HUES64 (cell line): ENCODE data around the gene UEVLD.

Experiments used
- H3K27ac ChIP-seq: 2 replicates; pipeline ENCODE4 v1.7.0; 2013; ENCODE audit warnings: low read depth, low read length, inconsistent platforms
- H3K27me3 ChIP-seq: 2 replicates; pipeline ENCODE4 v1.6.1; 2013; ENCODE audit warnings: mild to moderate bottlenecking, low read length; ENCODE audit not compliant: insufficient read depth
- H3K36me3 ChIP-seq: 2 replicates; pipeline ENCODE4 v1.6.1; 2013; ENCODE audit warnings: mild to moderate bottlenecking, low read length; ENCODE audit not compliant: insufficient read depth
- H3K4me1 ChIP-seq: 2 replicates; pipeline ENCODE4 v1.6.1; 2013; ENCODE audit warnings: mild to moderate bottlenecking, low read length, moderate library complexity; ENCODE audit not compliant: insufficient read depth
- H3K4me3 ChIP-seq: 2 replicates; pipeline ENCODE4 v1.5.1; 2013; ENCODE audit warnings: mild to moderate bottlenecking, low read length, moderate library complexity
- H3K9ac ChIP-seq: 2 replicates; pipeline ENCODE4 v1.6.1; 2013; ENCODE audit warnings: mild to moderate bottlenecking, low read depth, low read length
- H3K9me3 ChIP-seq: 2 replicates; pipeline ENCODE4 v1.6.1; 2013; ENCODE audit warnings: low read depth, low read length; ENCODE audit not compliant: insufficient read depth
- WGBS: fragments of 150-250, 120-280 bp; methylation state at CpG from one replicate; pipeline ENCODE4 v1.1.7; 2013; ENCODE audit warnings: missing lambda C conversion rate; 5-methylcytosine and 5-hydroxymethylcytosine counted together

The UEVLD gene

DNA sequence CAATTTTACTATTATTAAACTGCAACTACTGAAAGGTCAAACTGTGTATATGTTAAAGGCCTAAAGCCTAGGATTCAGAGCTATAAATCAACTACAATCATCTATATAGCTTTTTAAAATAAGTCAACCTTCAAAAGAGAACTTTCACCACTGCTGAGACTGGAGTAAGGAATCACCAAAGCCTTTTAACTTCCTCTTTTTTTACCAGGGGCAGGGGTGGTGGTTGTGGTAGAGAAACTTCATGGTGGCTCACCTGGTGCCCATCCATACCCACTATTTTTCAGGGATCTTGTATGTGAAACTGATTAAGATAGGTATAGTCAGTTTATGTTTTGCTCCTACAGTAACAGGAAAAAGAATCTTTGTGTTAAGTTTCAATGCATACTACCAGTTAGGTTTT, 93.3 kb downstream of the UEVLD start:
- no peaks in the 10 kb centered on the region for H3K27me3 ChIP-seq
- no peak overlapping the region for H3K4me3 ChIP-seq
- H3K36me3 ChIP-seq: peaks cover 78% of the 10 kb centered on the region
- H3K9ac ChIP-seq: no peak overlapping the region
- no peak overlapping the region for H3K27ac ChIP-seq
- no peaks in the 10 kb centered on the region for H3K9me3 ChIP-seq
- no peaks in the 10 kb centered on the region for H3K4me1 ChIP-seq

DNA sequence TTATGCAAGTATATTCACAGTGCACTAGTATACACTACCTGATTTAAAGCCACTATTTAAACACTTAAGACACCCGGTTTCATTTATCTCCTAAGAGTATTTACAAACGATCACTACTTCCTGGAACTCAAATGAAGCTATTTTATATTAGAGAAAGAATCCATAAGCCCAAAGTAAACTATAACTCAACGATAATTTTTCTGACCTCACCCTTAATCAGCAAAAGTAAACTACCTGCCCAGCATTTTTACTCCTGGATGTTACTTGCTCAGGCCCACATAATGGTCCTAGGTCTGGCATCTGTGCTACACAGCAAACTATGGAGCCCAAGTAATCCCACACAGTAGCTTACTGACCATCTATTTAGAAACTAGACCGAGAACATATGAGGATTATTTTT, 95.2 kb downstream of the UEVLD start:
- peaks cover 75% of the 10 kb centered on the region for H3K36me3 ChIP-seq
- H3K27ac ChIP-seq: no peak overlapping the region
- no peaks in the 10 kb centered on the region for H3K9me3 ChIP-seq
- 95% methylated on average over 4 of the region's 4 CpGs for WGBS
- H3K9ac ChIP-seq: no peak overlapping the region
- H3K4me3 ChIP-seq: no peak overlapping the region
- no peaks in the 10 kb centered on the region for H3K4me1 ChIP-seq
- no peaks in the 10 kb centered on the region for H3K27me3 ChIP-seq

DNA sequence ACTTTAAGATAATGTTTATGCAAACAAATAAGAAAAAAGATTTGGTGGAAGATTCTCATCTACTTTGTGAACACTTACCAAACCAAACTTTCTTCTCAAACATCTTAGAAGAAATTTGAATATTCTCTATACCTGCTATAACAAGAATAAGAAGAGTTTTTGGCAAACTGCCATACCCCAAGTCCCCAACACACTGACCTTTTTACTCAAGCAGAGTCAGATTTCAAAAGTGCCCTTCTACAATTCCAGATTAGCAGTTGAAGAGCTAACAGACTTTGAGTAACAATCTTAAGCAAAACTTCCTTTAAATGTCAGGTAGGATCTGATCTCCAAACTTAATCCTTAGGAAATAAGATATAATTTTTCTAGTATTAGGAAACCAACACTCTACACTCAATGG, 95.6 kb downstream of the UEVLD start:
- no peak overlapping the region for H3K4me3 ChIP-seq
- no peak overlapping the region for H3K9ac ChIP-seq
- H3K36me3 ChIP-seq: peaks cover 70% of the 10 kb centered on the region
- no peak overlapping the region for H3K27ac ChIP-seq
- no peaks in the 10 kb centered on the region for H3K9me3 ChIP-seq
- no peaks in the 10 kb centered on the region for H3K27me3 ChIP-seq
- no peaks in the 10 kb centered on the region for H3K4me1 ChIP-seq

DNA sequence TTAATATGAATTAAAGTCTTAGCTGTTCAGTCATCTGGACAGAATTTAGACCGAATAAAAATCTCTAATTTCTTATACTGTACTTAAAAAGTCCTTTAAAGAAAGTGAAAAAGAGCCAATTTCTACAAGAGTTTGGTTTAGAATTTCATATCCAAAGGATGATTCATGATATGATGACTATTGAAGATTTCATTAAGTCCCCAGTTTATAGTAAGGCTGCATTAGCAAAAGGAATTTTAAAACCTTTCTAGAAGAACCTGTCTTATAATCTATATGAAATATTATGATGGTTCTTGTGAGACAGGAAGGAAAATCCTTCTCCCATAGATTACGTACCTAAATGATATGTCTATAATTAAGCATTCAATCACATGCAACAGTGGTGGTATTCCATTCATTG, 96.6 kb downstream of the UEVLD start:
- WGBS: 100% methylated on average over 1 of the region's 2 CpGs
- Histone ChIP-seq H3K4me1 (no peaks in the 10 kb centered on the region), H3K36me3 (peaks cover 61% of the 10 kb centered on the region), H3K4me3 (no peak overlapping the region), H3K9me3 (no peaks in the 10 kb centered on the region), H3K27ac (no peak overlapping the region), H3K9ac (no peak overlapping the region), H3K27me3 (no peaks in the 10 kb centered on the region)

DNA sequence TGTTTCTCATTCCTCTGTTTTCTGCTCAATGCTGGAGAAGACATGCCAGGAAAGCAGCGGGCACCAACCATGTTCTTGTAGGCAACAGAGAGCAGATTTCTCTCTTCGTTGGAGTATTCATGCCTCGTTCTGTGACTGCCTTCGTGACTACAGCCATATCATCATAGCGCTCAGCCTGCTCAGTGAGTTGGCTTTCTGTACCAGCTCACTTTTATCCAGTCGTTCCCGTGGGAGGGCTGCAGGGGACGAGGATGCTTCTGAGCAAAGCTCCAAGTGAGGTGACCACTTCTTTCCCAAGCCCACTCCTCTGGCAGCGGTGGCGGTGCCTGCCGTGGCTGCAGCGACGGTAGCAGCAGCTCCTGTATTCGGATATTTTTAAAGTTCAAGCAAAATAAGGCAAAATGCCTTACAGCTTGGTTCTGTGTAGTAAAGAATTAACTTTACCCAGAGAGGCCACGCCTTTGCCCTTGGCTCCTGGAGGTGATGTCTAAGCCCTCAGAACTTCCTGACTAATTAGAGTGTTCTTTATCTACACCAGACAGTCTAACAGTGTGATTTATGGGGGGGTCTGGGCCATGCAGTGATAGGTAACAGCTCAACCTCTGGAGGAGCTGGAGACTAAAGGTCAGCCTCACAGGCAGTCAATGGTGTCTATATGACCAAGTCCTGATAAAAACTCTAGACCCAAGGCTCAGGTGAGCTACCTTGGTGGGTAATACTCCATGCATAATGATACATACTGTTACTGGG, 97.6 kb downstream of the UEVLD start:
- Histone ChIP-seq H3K9me3 (no peaks in the 10 kb centered on the region), H3K27me3 (no peaks in the 10 kb centered on the region), H3K4me1 (no peaks in the 10 kb centered on the region), H3K36me3 (peaks cover 59% of the 10 kb centered on the region), H3K4me3 (no peak overlapping the region), H3K9ac (no peak overlapping the region), H3K27ac (no peak overlapping the region)
- 97% methylated on average over 15 of the region's 15 CpGs for WGBS

DNA sequence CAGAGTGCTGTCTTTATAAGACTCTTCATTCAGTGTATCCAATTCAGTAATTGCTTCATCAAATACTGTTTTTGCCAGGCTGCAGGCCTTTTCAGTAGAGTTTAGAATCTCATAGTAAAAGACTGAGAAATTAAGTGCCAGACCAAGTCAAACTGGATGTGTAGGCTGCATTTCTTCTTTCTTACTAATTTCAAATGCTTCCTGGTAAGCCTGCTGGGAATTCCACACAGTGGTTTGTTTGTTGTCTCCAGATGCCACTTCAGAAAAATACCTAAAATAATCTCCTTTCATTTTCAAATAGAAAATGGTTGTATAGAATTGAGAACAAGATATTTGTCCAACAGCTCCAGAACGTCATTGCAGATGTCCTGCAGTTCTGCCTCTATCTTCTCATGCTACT, 98.2 kb downstream of the UEVLD start:
- H3K27me3 ChIP-seq: no peaks in the 10 kb centered on the region
- no peak overlapping the region for H3K9ac ChIP-seq
- no peaks in the 10 kb centered on the region for H3K4me1 ChIP-seq
- 94% methylated on average over 1 of the region's 1 CpG for WGBS
- no peaks in the 10 kb centered on the region for H3K9me3 ChIP-seq
- H3K4me3 ChIP-seq: no peak overlapping the region
- H3K27ac ChIP-seq: no peak overlapping the region
- peaks cover 58% of the 10 kb centered on the region for H3K36me3 ChIP-seq

GRCh38 chr11:18485913-18486528, 102.5 kb downstream of the UEVLD start:
- H3K36me3 ChIP-seq: peaks cover 62% of the 10 kb centered on the region
- H3K27me3 ChIP-seq: no peaks in the 10 kb centered on the region
- no peaks in the 10 kb centered on the region for H3K4me1 ChIP-seq
- no peak overlapping the region for H3K4me3 ChIP-seq
- 95% methylated on average over 8 of the region's 8 CpGs for WGBS
- no peak overlapping the region for H3K27ac ChIP-seq
- H3K9me3 ChIP-seq: no peaks in the 10 kb centered on the region
- no peak overlapping the region for H3K9ac ChIP-seq
